Measurements from ENCODE around the gene OR6B2.

DNA sequence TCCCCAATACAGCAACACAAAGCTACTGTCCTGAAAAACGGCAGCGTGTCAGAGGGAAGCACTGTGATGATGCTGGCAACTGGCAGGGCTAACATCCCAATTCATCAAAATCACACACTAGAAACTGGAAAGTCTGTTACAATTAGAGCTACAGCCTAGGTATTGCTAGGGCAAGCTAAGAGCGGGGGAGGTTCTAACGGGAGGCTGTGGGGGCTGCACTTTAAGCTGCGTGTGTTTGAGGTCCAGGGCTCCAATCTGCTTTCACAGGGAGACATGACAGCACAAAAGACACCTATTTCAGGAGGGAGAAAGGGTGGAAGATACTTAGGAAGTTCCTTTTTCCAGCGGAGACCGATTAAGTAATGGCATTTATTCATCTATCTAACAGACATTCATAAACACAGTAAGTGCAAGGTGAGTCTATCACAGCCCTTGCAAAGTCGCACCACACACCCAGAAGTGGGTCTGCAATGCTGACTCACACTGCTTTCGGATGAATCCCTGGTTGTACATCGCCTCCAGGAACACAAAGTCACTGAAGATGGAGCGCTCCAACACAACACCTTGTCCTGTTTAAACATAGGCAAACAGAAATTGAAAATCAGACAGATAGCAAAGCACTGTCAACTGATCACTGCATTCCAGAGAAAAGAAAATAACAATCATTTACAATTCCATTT, 12.0 kb downstream of the OR6B2 start:
- TF ChIP-seq ZBTB33 (IDR thresholded peaks at IDR 0.05) = no peak
- TF ChIP-seq, protein P1, sequence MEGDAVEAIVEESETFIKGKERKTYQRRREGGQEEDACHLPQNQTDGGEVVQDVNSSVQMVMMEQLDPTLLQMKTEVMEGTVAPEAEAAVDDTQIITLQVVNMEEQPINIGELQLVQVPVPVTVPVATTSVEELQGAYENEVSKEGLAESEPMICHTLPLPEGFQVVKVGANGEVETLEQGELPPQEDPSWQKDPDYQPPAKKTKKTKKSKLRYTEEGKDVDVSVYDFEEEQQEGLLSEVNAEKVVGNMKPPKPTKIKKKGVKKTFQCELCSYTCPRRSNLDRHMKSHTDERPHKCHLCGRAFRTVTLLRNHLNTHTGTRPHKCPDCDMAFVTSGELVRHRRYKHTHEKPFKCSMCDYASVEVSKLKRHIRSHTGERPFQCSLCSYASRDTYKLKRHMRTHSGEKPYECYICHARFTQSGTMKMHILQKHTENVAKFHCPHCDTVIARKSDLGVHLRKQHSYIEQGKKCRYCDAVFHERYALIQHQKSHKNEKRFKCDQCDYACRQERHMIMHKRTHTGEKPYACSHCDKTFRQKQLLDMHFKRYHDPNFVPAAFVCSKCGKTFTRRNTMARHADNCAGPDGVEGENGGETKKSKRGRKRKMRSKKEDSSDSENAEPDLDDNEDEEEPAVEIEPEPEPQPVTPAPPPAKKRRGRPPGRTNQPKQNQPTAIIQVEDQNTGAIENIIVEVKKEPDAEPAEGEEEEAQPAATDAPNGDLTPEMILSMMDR (IDR thresholded peaks at IDR 0.05; ENCODE audit: low read depth, low read length, missing input control) = no peak
- TF ChIP-seq REST (IDR thresholded peaks at IDR 0.05) = no peak
- TF ChIP-seq RAD21 (IDR thresholded peaks at IDR 0.05) = no peak
- TF ChIP-seq FOXA1 (IDR thresholded peaks at IDR 0.05) = no peak
- TF ChIP-seq JUND (IDR thresholded peaks at IDR 0.05) = no peak
- no peak for TF ChIP-seq YY1 (IDR thresholded peaks at IDR 0.05)

Measured in liver (tissue), 3 donors.